HG02759 (cell line): Measurements from ENCODE around the gene MPPED2.

ENCODE experiments used
- ATAC-seq: cut with Tn5 transposase; IDR thresholded peaks from one replicate; pipeline ENCODE4 v1.9.1; 2021; ENCODE audit warnings: mild to moderate bottlenecking, moderate library complexity; ENCODE audit not compliant: unreplicated experiment

The MPPED2 gene

DNA sequence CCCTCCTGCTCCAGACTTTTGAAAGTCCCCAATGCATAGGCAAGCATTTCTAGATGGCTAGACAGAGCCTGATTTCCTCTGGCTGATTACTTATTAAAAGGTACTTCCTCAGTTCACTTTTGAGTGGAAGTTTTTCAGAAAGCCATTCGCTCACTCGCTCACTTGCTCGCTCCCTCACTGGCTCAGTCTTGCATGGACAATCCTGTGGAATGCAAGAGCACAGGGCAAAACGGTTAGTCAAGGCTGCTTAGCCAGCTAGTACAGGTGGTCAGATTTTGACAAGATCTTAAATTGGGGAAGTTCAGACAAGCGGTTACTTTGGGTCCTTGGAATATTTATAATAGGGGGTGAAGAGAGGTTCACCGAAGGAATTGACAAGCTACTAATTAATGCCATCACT, 162.3 kb downstream of the MPPED2 start:
- ATAC-seq = no peak

- no peak for ATAC-seq
Observed at GRCh38 chr11:30423279-30423648, 162.9 kb downstream of the MPPED2 start.

- no peak for ATAC-seq
Observed at GRCh38 chr11:30422447-30423278, 163.5 kb downstream of the MPPED2 start.

GRCh38 chr11:30420233-30420787, 165.8 kb downstream of the MPPED2 start:
- ATAC-seq = no peak

- ATAC-seq = no peak
Observed at GRCh38 chr11:30414806-30415205, 171.3 kb downstream of the MPPED2 start.

DNA sequence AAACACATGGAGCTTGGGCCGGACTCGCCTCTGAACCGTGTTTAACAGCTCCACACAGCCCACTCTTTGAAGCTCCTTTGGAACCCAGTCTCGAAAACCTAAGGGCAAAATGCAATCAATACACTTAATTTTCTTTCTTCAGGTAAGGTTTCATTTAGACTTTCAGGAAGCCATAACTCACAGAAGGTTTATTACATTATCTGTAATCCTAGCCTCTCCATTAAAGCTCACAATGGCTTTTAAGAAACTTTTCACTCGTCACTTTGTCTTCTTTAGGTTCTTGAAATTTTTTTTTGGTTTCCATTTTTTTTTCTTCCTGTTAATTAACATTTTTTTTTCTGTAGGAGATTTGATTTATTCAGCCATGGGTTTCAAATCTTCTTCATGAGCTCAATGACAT, 171.9 kb downstream of the MPPED2 start:
- ATAC-seq = no peak

DNA sequence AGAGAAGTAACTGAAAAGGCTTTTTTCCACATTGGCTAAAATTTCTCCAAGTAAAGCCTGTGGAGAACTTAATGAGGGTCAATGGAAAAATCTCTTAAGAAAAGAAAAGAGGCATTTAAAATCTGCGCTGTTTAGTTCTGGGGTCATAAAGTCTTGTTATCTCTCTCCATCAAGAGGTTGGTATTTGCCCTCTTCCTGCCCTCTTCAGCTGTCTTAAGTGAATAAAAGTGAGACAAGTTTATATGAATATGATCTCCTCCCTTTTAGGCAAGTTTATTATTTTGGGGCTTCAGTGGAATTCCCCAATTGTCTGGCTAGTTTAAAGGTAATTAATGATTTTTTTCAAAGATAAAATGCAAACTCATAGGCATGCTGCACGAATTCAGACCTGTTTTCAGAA, 173.6 kb downstream of the MPPED2 start:
- no peak for ATAC-seq

- ATAC-seq = no peak
Observed at GRCh38 chr11:30411383-30411782, 174.8 kb downstream of the MPPED2 start.

DNA sequence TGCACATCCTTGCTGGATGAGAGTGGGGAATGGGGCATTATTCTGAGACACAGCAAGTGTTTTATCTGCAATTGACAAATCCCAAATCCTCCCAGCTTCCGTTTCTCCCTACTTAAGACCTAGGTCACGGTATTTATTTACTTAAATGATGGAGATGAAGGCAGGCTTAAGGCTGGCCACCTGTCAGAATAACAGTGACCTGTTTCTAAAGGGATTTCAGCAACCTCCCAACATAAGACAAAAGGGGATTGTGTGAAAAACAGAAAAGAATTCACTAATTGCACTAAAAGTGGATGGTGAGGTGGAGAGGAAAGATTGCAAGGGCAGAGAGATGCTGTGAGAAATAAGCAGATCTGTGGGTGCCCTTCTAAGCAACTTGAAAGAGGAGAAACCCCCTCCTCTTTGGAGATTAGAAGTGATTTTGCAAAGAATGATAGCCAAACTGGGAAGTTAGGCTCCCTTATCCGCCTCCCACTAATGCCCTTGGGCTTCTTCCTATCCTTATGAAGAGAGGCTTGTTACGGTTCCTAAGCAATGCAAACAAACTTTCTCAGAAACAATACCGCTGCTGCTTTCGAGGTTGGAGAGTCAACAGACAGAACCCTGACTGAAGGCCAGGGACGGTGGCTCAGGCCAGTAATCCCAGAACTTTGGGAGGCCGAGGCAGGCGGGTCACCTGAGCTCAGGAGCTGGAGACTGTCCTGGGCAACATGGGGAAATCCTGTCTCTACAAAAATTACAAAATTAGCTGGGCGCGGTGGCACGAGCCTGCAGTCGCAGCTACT, 179.0 kb downstream of the MPPED2 start:
- no peak for ATAC-seq

DNA sequence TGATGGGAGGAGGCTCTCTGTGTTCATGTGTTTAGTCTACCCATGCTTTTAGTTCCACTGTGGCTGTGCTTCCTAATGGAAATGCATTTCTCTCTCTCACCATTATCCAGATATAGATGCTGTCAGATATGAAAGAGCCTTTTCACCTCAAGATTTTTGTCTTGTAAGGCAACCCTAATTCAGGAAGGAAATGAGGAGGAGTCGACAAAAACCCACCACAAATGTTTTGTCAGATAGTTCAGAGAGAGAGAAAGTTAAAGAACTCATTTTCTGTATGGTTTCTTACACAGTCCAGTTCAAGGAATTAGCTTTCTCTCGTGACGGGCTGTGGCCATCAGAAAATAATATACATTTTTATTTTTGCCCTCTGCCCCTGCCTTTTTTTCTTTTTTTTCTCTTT, 180.8 kb downstream of the MPPED2 start:
- ATAC-seq = no peak

DNA sequence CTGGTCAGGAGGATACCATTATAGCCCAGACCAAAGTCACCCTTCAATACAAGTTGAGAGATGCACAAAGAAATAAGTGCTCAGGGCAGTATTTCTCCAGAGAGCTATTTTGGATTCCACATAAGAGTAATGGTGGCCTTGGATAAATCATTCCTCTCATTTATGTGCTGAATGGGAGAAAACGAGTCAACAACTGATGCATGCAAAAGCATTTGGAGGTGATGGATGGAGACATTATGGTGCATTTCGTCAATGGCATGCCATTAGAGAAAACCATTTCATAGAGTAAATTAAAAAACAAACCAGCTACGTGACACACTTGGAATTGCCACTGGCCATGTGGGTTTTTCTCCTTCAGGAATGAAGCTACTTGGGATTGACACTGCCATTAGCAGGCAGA, 182.0 kb downstream of the MPPED2 start:
- no peak for ATAC-seq

GRCh38 chr11:30395751-30396150, 190.4 kb downstream of the MPPED2 start:
- no peak for ATAC-seq

DNA sequence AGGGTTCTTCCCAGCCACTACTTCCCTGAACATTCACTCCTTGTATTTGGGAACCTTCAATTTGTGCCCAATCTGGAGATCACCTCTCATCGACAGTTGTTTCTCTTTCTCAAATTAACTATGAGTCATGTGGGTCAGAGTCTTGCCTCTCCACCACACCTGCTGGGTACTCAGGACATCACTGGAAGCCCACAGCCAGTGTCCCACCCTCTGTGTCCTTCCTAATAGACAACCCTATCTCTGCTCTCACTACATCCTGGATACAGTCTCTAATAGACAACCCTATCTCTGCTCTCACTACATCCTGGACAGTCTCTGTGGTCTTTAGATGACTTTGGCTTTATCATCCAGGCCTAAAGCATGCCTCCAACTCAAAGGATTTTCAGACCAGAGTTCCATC, 193.1 kb downstream of the MPPED2 start:
- no peak for ATAC-seq

GRCh38 chr11:30392221-30392784, 193.8 kb downstream of the MPPED2 start:
- ATAC-seq = no peak

- ATAC-seq = no peak
Observed at GRCh38 chr11:30388957-30389356, 197.2 kb downstream of the MPPED2 start.

DNA sequence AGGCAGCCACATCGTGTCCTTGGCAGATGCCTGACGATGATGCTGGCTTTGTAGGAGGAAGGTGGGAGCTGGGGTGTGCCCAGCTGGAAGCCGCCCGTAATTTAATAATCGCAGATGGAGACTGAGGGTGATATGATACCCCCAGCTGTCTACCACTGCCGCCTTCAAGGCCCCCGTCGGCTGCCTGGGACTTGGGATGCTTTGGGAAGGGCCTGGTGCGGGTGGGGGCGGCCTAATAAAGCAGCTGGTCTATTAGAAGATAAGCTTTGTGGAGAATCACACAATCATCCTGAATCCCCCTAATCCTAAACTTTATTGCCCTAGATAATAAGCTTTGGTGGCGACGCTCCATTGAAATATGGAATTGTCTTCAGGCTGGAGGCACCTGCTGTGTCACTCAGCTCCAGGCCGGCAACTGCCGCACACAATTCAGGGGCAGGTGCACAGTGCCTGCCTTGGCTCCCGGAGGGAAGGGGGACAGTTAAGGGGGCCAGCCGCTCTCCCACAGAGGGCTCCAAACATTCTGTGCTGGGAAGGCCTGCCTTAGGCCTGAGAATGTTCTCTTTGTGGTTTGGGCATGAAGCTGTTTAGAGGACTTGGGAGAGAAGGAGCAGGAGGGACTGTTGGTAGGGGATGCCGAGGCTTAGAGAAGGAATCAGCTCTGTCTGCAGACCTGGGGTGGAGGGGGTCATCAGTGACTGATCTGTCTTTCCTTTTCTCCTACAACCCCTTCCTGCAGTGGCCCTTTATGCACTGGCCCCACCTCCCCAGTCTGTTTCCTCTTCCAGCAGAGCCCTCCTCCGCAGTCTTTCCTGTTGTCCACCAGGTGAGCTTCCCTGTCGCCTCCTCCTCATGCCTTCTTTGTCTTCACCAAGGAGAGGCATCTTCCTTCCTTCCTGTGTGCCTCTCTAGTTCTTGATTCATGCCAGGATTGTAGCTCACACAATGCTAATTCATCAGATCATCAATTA, 198.0 kb downstream of the MPPED2 start:
- no peak for ATAC-seq

DNA sequence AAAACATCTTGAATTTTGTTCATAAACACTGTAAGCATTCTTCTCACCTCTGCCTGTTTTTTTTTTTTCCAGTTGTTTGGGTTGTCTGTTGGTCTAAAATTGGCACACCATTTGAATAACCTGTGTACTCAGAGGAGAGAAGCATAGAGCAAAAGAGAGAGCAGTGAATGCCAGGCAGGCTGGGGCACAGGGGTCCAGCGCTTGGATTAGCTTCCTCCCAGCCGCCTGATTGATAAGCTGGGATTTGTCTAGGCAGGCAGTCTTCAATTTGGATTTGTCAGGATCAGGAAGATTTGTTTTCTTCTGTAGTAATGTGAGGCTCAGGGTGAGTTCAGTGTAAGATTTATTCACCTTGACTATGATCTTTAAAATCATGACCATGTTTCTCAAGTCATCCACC, 204.3 kb downstream of the MPPED2 start:
- no peak for ATAC-seq

DNA sequence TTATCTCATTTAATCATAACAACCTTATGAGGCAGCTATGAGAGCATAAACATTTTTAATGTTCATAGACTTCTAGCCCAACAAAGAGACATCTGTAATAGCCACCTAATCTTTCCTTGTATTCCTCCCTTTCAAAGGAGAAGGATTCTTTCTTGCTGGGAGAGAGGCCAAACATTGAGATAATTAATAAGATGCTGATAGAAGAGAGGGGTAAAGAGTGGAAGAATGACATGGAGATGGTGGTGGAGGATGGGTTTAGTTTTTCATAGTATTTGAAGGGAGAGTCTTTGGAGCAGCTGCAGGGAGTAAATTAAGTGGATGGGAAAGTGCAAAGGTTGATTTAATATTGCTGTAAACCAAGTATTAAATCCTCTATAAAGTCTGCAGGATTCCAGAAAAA, 205.3 kb downstream of the MPPED2 start:
- no peak for ATAC-seq

DNA sequence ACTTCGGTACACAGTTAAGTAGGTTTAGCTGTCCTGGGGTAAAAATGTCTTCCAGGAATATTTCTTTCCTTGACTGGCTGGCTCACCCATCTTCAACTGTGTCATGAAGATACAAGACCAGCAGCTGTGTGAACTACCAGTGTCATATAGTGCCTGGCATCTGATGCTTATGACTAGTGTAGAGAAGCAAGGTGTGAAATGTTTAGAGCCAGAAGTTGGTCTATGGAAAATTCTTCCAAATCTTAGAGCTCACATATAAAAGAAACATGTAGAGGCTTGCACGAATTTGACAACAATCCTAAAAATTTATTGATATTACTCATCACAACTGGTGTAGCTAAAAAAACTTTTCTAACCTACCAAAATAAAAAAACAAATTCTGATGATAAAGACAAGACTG, 208.8 kb downstream of the MPPED2 start:
- ATAC-seq = no peak

GRCh38 chr11:30370164-30370563, 216.0 kb downstream of the MPPED2 start:
- ATAC-seq = no peak

DNA sequence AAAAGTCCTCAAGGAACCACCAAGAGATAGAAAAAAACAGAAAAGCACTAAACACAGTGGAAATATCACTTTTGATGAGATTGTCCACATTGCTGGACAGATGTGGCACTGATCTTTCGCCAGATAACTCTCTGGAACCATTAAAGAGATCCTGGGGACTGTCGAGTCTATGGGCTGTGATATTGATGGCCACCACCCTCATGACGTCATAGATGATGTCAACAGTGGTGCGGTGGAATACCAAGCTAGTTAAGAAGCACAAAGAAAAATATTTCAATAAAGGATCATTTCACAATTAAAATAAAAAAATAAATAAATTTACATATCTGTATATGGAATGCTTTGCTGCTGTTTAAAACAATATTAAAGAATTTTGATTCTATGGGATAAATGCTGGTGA, 217.8 kb downstream of the MPPED2 start:
- ATAC-seq = no peak
